Putamen (tissue), 1 donor: Measurements from ENCODE around the gene LRP1B.

Experiments used
- DNase-seq: peaks from one replicate; pipeline ENCODE4 v3.0.0-alpha.2; 2016; ENCODE audit warnings: low spot score

LRP1B gene

DNA sequence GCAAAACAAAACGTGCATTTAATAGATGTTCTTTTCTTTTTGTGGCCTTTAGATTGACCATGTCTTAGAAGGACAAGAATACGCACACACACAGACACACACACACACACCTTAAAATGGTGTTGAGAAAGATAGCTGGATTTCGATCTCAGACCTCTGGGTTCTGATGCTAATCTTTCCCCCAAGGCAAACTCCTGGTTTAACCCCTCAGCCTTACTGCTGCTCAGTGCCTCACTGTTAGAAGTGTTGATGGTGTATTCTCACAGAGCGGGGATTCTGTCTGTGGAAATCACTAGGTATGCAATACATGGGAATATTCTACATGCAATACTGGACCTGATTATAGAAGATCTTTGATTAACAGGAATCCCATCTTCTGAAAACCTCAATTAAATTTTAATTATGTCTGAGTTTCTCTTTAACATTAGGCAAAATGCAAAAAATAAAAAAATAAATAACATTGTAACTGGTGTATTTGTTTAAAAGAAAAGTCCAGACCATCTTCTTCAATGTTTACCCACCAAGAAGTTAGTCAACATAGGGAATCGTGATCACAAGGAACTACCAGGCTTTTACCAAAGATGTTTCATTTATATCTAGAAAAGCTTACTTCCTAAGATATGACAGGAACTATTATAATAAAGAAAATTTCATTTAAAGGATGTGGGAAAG lies 613.5 kb downstream of the LRP1B start:
- no peak for DNase-seq

- DNase-seq, result no peak
Observed at GRCh38 chr2:141515931-141516330, 614.9 kb downstream of the LRP1B start.

- no peak for DNase-seq
Observed at GRCh38 chr2:141513853-141514252, 617.0 kb downstream of the LRP1B start.

- DNase-seq, result peak; percentile 50
Observed at GRCh38 chr2:141508806-141509595, 621.8 kb downstream of the LRP1B start.

DNA sequence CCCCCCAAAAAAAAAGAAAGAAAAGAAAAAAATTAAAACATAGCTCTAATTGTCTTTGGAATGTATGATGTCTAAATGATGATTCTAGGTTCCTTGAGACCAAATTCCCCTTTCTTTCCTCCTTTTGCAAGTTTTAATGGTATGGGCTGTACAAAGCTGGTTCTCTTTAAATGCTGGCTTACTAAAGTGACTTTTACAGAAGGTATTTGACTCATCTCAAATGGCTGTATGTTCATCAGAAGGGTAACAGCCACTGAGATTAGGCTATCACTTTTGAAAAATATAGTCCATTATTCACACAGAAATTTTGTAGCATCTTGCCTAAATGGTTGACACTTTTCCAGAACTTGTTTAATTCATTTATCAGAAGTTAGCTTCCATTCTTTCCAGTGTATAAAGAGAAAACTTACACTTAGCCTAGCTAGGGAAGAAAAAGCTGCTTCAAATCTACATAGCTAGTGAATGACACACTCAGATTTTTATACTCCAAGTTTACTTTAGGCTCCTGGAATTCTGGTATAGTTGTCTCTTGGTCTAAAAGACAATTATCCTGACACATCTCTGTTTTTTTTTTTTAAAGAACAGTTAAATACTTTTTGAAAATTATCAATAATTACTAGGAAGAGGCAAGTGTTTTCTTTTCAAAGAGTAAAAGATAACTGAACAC lies 622.6 kb downstream of the LRP1B start:
- DNase-seq, result no peak

DNA sequence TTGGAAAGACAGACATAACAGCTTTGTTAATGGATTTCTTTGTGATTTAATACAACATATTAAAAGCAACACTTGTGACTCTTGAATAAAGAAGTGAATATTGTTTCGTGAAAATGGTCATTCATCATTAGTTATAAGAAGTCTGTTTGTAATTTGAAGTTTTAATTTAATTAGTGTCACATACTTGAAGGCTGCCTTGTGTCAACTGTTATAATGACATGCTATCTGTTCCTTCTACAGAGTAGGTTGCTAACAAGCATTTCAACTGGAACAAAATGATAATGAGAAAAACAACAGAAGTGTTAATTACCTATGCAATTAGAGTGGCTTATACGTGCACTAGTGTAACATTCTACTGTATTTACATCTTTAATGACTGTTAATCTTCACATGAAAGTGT lies 624.7 kb downstream of the LRP1B start:
- DNase-seq, result no peak

- DNase-seq, result no peak
Observed at GRCh38 chr2:141501752-141502151, 629.1 kb downstream of the LRP1B start.

DNA sequence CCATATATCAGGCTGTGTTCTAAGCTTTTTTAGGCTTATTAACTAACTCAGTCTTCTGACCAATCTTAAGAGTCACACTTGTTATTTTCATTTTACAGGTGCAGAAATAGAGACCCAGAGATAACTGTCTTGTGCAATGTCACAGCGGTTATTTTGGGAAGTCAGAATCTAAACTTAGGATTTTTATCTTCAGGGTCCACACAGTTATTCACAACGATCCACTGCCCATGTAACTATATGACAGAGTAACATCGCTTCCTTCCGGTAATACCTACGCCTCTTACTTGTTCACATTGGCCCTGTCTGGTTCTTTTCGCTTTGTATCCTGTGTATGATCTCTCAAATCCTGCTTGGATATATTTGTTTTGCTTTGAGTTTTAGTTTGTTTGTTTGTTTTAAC lies 631.7 kb downstream of the LRP1B start:
- no peak for DNase-seq

DNA sequence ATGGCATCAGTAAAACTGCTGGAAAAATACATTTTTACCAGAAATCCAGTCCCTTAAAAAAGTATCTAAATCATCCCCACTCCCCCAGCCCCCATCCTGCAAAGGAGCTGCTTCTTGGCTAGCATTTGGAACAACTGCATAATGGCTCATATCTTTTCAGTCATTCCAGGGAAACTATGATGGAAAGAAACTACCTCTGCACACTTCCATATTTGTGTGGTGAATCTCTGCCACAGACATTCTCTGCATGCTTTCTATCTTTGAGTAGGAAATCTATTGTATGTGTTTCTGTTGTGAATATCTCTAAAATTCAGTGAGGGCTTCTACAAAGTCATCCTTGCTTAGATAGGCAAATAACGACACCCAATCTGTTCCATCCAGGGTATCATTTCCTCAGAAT lies 632.3 kb downstream of the LRP1B start:
- no peak for DNase-seq

DNA sequence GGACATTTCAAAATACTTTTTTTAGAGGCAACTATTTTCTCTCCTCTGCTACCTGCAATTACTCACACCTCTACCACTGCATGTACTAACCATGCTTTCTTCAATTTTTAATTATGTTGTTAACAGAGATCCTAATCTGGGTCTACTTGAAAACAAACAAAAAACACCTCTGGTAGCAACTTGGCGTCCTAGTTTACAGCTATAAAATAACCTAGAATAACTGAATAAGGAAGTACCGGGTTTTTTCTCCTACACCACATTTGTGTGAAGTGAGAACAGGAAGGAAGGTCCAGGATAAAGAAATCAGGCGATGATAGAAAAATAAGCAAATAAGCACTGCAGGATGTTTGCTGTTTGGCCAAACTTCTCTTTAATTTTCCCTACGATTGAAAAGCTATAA lies 633.5 kb downstream of the LRP1B start:
- DNase-seq, result no peak

DNA sequence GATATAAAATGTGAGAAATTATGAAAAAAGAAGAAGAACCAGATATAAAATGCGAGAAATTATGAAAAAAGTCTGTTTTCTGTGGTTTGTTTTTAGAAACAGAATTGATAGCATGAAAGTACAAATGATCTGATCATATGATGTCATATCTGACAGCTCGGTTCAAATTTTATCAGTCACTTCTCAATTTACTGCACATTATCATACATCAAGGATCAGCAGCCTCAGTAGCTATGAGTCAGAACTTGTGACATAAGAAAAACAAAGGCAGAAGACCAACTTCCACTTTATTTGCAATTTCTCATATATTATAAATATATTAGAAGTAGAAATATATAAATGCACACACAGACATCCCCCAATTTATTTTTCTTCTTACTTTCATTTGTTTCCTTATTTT lies 634.0 kb downstream of the LRP1B start:
- no peak for DNase-seq

GRCh38 chr2:141493936-141494335 lies 636.9 kb downstream of the LRP1B start:
- no peak for DNase-seq

- DNase-seq, result no peak
Observed at GRCh38 chr2:141492816-141493215, 638.0 kb downstream of the LRP1B start.

- DNase-seq, result peak; percentile 35
Observed at GRCh38 chr2:141490886-141491285, 639.9 kb downstream of the LRP1B start.

DNA sequence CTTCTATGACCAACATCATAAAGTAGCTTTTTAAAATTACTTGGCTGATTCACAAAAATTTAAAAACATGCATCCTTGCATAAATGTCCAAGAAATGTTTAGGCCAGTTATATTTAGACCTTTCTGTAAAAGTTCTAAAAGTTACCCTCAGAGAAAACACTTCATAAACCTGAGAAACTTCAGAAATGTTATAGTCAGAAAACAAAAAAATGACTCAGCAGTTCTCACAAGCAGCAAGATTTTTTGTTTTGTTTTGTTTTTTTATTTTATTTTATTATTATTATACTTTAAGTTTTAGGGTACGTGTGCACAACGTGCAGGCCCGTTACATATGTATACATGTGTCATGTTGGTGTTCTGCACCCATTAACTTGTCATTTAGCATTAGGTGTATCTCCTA lies 648.1 kb downstream of the LRP1B start:
- DNase-seq, result no peak

- DNase-seq, result no peak
Observed at GRCh38 chr2:141475801-141476200, 655.0 kb downstream of the LRP1B start.

DNA sequence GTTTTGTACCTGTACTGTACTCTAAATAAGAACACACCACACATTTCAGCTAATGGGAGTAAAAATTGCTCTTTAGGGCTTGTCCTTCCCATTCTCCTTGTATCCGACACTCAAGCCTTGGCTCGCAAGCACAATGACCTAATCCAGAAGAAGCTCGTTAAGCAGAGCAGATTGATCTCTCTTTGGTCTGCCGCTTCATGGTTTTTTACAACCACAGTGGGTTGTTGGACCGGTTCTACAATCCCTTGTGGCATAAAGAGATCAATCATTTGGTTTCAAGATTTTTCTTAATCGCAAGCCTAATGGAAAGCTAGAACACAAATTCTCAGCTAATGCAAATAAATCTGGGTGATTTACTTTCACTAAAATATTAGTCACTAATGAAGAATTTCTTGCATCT lies 662.1 kb downstream of the LRP1B start:
- DNase-seq, result no peak

GRCh38 chr2:141467331-141467730 lies 663.5 kb downstream of the LRP1B start:
- DNase-seq, result no peak

GRCh38 chr2:141464995-141465394 lies 665.8 kb downstream of the LRP1B start:
- no peak for DNase-seq

GRCh38 chr2:141458351-141458750 lies 672.5 kb downstream of the LRP1B start:
- DNase-seq, result no peak

DNA sequence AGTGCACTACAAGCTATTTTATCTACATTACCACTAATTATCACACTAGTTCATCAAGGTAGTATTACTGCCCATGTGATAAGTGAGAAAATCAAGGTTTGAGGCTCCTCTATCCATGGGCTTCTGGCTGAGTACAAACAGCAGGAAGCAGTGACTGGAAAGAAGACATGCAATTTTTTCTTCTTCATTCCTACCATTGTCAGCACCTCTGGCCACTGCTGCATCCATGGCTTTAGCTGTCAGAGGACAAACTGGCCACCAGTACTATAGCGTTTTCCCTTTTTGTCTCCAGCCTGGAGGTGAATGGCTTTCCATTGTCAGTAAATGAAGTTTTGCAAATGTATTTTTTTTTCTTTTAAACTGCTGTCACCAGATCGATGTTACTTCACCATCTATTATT lies 674.9 kb downstream of the LRP1B start:
- no peak for DNase-seq

DNA sequence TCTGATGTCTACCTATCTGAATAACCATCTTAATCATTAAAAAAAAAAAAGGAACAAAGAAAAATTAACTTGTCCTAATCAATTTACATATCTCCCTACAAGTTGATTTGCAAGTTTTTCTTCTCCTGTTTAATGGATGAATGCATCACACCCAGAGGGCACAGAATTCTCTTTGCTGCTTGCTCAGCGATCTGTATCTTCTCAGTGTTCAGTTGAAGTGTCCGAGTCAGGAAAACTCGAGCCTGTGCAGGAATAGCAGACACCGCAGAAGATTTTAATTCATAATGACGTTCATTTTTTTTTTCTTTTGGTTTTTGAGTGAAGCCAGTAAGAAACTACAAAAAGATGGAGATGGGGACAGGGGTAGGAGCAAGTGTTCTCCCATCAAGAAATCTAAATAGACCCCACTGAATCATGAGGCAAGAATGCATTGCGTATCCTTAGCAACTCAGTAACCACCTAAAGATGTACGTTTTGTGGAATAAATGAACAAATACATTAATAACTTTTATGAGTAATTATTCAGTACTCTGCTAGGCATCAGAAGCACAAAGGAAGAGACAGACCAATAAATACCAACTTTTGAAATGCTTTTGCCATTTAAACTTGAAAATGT lies 675.5 kb downstream of the LRP1B start:
- DNase-seq, result no peak
